Bronchial epithelial cell (primary cell): ENCODE data around the gene DUSP3. TPM values are rescaled to one million over a fixed set of nuclear protein-coding genes. Genes with fewer than 3 reads are reported as not detected.

Experiments
- DNase-seq: peaks from one replicate; pipeline ENCODE4 v3.0.0-alpha.2; 2010; ENCODE audit warnings: low read depth
- FAIRE-seq: peaks from 2 replicates; lab custom pipeline; 2011; peaks lifted over from hg19 to GRCh38; lab: Jason Lieb, UNC
- H3K27me3 ChIP-seq: 2 replicates; pipeline ENCODE4 v1.5.1; 2011; ENCODE audit warnings: low read length; ENCODE audit not compliant: control insufficient read depth, insufficient read depth
- H3K36me3 ChIP-seq: 2 replicates; pipeline ENCODE4 v1.5.1; 2011; ENCODE audit warnings: low read length; ENCODE audit not compliant: control insufficient read depth, insufficient read depth
- H3K4me3 ChIP-seq: 2 replicates; pipeline ENCODE4 v1.5.1; 2011; ENCODE audit warnings: mild to moderate bottlenecking, low read depth, low read length, control low read depth
- CTCF ChIP-seq: IDR thresholded peaks from 2 replicates; pipeline ENCODE4 v1.5.1; 2011; ENCODE audit warnings: mild to moderate bottlenecking, moderate library complexity, low read length, control low read depth, inconsistent platforms; ENCODE audit not compliant: insufficient read depth, severe bottlenecking
- total RNA-seq: library from RNA; depleted of rRNA; stranded (reverse); fragments of >200 nt; gene quantifications from 2 replicates; pipeline ENCODE4 v1.2.1, GENCODE V29; 2014

Gene DUSP3
- total RNA-seq, 1 donor from 2014 or later, result 36.9 TPM

- peak; percentile 73 for DNase-seq
- no peak for TF ChIP-seq CTCF
- FAIRE-seq, result no peak
- Histone ChIP-seq H3K4me3 (no peak overlapping the region), H3K27me3 (no peaks in the 10 kb centered on the region), H3K36me3 (peaks cover 15% of the 10 kb centered on the region)
Observed at GRCh38 chr17:43814714-43815113, 35.9 kb upstream of the DUSP3 start.

GRCh38 chr17:43814026-43814425 is 35.2 kb upstream of the DUSP3 start:
- FAIRE-seq (no peak), DNase-seq (no peak)
- no peaks in the 10 kb centered on the region for H3K27me3 ChIP-seq
- no peak overlapping the region for H3K4me3 ChIP-seq
- TF ChIP-seq CTCF, result no peak
- peaks cover 16% of the 10 kb centered on the region for H3K36me3 ChIP-seq

GRCh38 chr17:43813386-43813785 is 34.6 kb upstream of the DUSP3 start:
- Histone ChIP-seq H3K36me3 (peaks cover 20% of the 10 kb centered on the region), H3K27me3 (no peaks in the 10 kb centered on the region), H3K4me3 (no peak overlapping the region)
- FAIRE-seq (peak; percentile 84), DNase-seq (no peak)
- TF ChIP-seq CTCF, result no peak

- H3K36me3 ChIP-seq, result peaks cover 19% of the 10 kb centered on the region
- DNase-seq, result no peak
Observed at GRCh38 chr17:43812396-43813265, 33.9 kb upstream of the DUSP3 start.

GRCh38 chr17:43810823-43811222 is 32.0 kb upstream of the DUSP3 start:
- peaks cover 16% of the 10 kb centered on the region for H3K36me3 ChIP-seq
- no peak for DNase-seq
- H3K4me3 ChIP-seq, result no peak overlapping the region
- TF ChIP-seq CTCF, result no peak
- FAIRE-seq, result no peak
- no peaks in the 10 kb centered on the region for H3K27me3 ChIP-seq

More at GRCh38 chr17:43812396-43813265, 33.9 kb upstream of the DUSP3 start:
- TF ChIP-seq CTCF, result no peak
- no peak for FAIRE-seq
- H3K4me3 ChIP-seq, result no peak overlapping the region
- H3K27me3 ChIP-seq, result no peaks in the 10 kb centered on the region
